Astrocyte (in vitro differentiated cells and primary cell): ENCODE measurements around the gene KLB. TPM values are rescaled to one million over a fixed set of nuclear protein-coding genes. Genes with fewer than 3 reads are reported as not detected.

Experiments used
- DNase-seq: peaks from one replicate; pipeline ENCODE4 v3.0.0-alpha.2; 2010; ENCODE audit warnings: low read depth
- FAIRE-seq: peaks from 2 replicates; lab custom pipeline; 2011; peaks lifted over from hg19 to GRCh38; lab: Jason Lieb, UNC
- H2AFZ ChIP-seq: 2 replicates; pipeline ENCODE4 v1.6.0; 2012; ENCODE audit warnings: low read depth, low read length, inconsistent platforms
- H3K27ac ChIP-seq: 2 replicates; pipeline ENCODE4 v1.5.1; 2011; ENCODE audit warnings: low read depth, low read length, inconsistent platforms
- H3K27me3 ChIP-seq: 2 replicates; pipeline ENCODE4 v1.6.0; 2011; ENCODE audit warnings: low read length, inconsistent platforms; ENCODE audit not compliant: insufficient read depth
- H3K36me3 ChIP-seq: 2 replicates; pipeline ENCODE4 v1.5.1; 2011; ENCODE audit warnings: low read length, inconsistent platforms; ENCODE audit not compliant: insufficient read depth
- H3K4me1 ChIP-seq: 2 replicates; pipeline ENCODE4 v1.5.1; 2011; ENCODE audit warnings: low read length, inconsistent platforms; ENCODE audit not compliant: insufficient read depth
- H3K4me2 ChIP-seq: 2 replicates; pipeline ENCODE4 v1.6.0; 2012; ENCODE audit warnings: low read length, inconsistent platforms
- H3K4me3 ChIP-seq: 2 replicates; pipeline ENCODE4 v1.5.1; 2011; ENCODE audit warnings: low read depth, mild to moderate bottlenecking, low read length, inconsistent platforms; ENCODE audit not compliant: insufficient read depth
- H3K79me2 ChIP-seq: 2 replicates; pipeline ENCODE4 v1.6.0; 2012; ENCODE audit warnings: mild to moderate bottlenecking, low read length, inconsistent platforms; ENCODE audit not compliant: insufficient read depth
- H3K9ac ChIP-seq: 2 replicates; pipeline ENCODE4 v1.6.0; 2012; ENCODE audit warnings: mild to moderate bottlenecking, low read length, inconsistent platforms
- H3K9me3 ChIP-seq: 2 replicates; pipeline ENCODE4 v1.5.1; 2012; ENCODE audit warnings: low read depth, mild to moderate bottlenecking, low read length, inconsistent platforms; ENCODE audit not compliant: insufficient read depth
- H4K20me1 ChIP-seq: 2 replicates; pipeline ENCODE4 v1.6.0; 2012; ENCODE audit warnings: low read length, inconsistent platforms; ENCODE audit not compliant: insufficient read depth
- H3K27ac Mint-ChIP-seq: one replicate; pipeline ENCODE4 v1.8.0; 2021; ENCODE audit warnings: mild to moderate bottlenecking, mixed read lengths; ENCODE audit not compliant: unreplicated experiment
- H3K27me3 Mint-ChIP-seq: one replicate; pipeline ENCODE4 v1.8.0; 2021; ENCODE audit warnings: low read depth, mixed read lengths; ENCODE audit not compliant: unreplicated experiment
- H3K36me3 Mint-ChIP-seq: one replicate; pipeline ENCODE4 v1.8.0; 2021; ENCODE audit warnings: low read depth, mixed read lengths; ENCODE audit not compliant: unreplicated experiment
- H3K4me1 Mint-ChIP-seq: one replicate; pipeline ENCODE4 v1.8.0; 2021; ENCODE audit warnings: low read depth, mixed read lengths; ENCODE audit not compliant: unreplicated experiment
- H3K4me3 Mint-ChIP-seq: one replicate; pipeline ENCODE4 v1.8.0; 2021; ENCODE audit warnings: mild to moderate bottlenecking, moderate library complexity, mixed read lengths; ENCODE audit not compliant: unreplicated experiment
- H3K9me3 Mint-ChIP-seq: one replicate; pipeline ENCODE4 v1.8.0; 2021; ENCODE audit warnings: mild to moderate bottlenecking, mixed read lengths; ENCODE audit not compliant: unreplicated experiment
- CTCF ChIP-seq: IDR thresholded peaks from 2 replicates; pipeline ENCODE4 v1.5.1; 2011; ENCODE audit warnings: low read depth, mild to moderate bottlenecking, inconsistent platforms, low read length, moderate library complexity; ENCODE audit not compliant: insufficient read depth
- EZH2 ChIP-seq: IDR thresholded peaks from 2 replicates; pipeline ENCODE4 v1.6.1; 2012; ENCODE audit warnings: mild to moderate bottlenecking, low read length, inconsistent platforms; ENCODE audit not compliant: insufficient read depth
- total RNA-seq: library from RNA; stranded (reverse); gene quantifications from 2 replicates; pipeline ENCODE4 v1.2.1, GENCODE V29; 2021

The KLB gene
- total RNA-seq, 1 donor from 2014 or later, result not detected

- Histone ChIP-seq H3K9me3 (no peaks in the 10 kb centered on the region), H3K4me2 (no peak overlapping the region), H3K9ac (no peak overlapping the region), H3K4me3 (no peak overlapping the region), H3K36me3 (peaks cover 48% of the 10 kb centered on the region), H2AFZ (no peak overlapping the region), H4K20me1 (peaks cover 76% of the 10 kb centered on the region), H3K27me3 (no peaks in the 10 kb centered on the region), H3K4me1 (peaks cover 10% of the 10 kb centered on the region), H3K27ac (no peak overlapping the region), H3K79me2 (peaks cover 37% of the 10 kb centered on the region)
- Mint-ChIP-seq H3K4me1 (peaks cover 24% of the 10 kb centered on the region), H3K27ac (peak overlapping the region; percentile 51), H3K9me3 (no peaks in the 10 kb centered on the region), H3K4me3 (no peak overlapping the region), H3K36me3 (peaks cover 23% of the 10 kb centered on the region), H3K27me3 (no peaks in the 10 kb centered on the region)
- no peak for TF ChIP-seq CTCF
- TF ChIP-seq EZH2, result no peak
- FAIRE-seq (no peak), DNase-seq (no peak)
Measured at GRCh38 chr4:39451423-39452023, 44.8 kb downstream of the KLB start.

GRCh38 chr4:39452153-39452859, 45.6 kb downstream of the KLB start:
- Mint-ChIP-seq H3K4me3 (peak overlapping the region; percentile 15), H3K36me3 (peaks cover 28% of the 10 kb centered on the region), H3K27ac (no peak overlapping the region), H3K9me3 (no peaks in the 10 kb centered on the region), H3K27me3 (no peaks in the 10 kb centered on the region), H3K4me1 (peaks cover 29% of the 10 kb centered on the region)
- peaks cover 45% of the 10 kb centered on the region for H3K79me2 ChIP-seq
- no peak overlapping the region for H3K4me3 ChIP-seq
- H3K27me3 ChIP-seq, result no peaks in the 10 kb centered on the region
- peaks cover 84% of the 10 kb centered on the region for H4K20me1 ChIP-seq
- no peak for TF ChIP-seq EZH2
- TF ChIP-seq CTCF, result no peak
- H3K36me3 ChIP-seq, result peaks cover 56% of the 10 kb centered on the region
- H2AFZ ChIP-seq, result no peak overlapping the region
- no peak for DNase-seq
- H3K4me2 ChIP-seq, result no peak overlapping the region
- no peak overlapping the region for H3K27ac ChIP-seq
- H3K9me3 ChIP-seq, result no peaks in the 10 kb centered on the region
- H3K4me1 ChIP-seq, result peaks cover 16% of the 10 kb centered on the region
- no peak overlapping the region for H3K9ac ChIP-seq
- no peak for FAIRE-seq
